GM23338 (cell line): Measurements from ENCODE around the gene MEGF11. TPM values are rescaled to one million over a fixed set of nuclear protein-coding genes. Genes with fewer than 3 reads are reported as not detected.

ENCODE experiments used
- ATAC-seq: fragments of 200-7000 bp; cut with Tn5 transposase; 3 replicates; pipeline ENCODE4 v1.9.1; 2020
- DNase-seq: peaks from one replicate; pipeline ENCODE4 v3.0.0-alpha.2; 2015; ENCODE audit warnings: low spot score
- H2AFZ ChIP-seq: fragments of 200-600 bp; sonication (generic); 2 replicates; pipeline ENCODE4 v1.8.0; 2016; ENCODE audit warnings: antibody characterized with exemption, mild to moderate bottlenecking, moderate library complexity
- H3F3A ChIP-seq: fragments of 200-600 bp; sonication (generic); replicated peaks from 2 replicates; pipeline ENCODE4 v1.8.0; 2017; ENCODE audit warnings: antibody characterized with exemption, mixed run types, low read depth
- H3K27ac ChIP-seq: fragments of 200-600 bp; sonication (generic); 2 replicates; pipeline ENCODE4 v1.6.1; 2016; ENCODE audit warnings: low read depth
- H3K27me3 ChIP-seq: fragments of 200-600 bp; sonication (generic); 2 replicates; pipeline ENCODE4 v1.8.0; 2016; ENCODE audit warnings: mild to moderate bottlenecking, mixed run types, moderate library complexity; ENCODE audit not compliant: insufficient read depth
- H3K36me3 ChIP-seq: fragments of 200-600 bp; sonication (generic); 2 replicates; pipeline ENCODE4 v1.8.0; 2016; ENCODE audit warnings: mild to moderate bottlenecking; ENCODE audit not compliant: insufficient read depth
- H3K4me1 ChIP-seq: fragments of 200-600 bp; sonication (generic); 2 replicates; pipeline ENCODE4 v1.8.0; 2016; ENCODE audit warnings: mild to moderate bottlenecking, moderate library complexity; ENCODE audit not compliant: insufficient read depth
- H3K4me2 ChIP-seq: fragments of 200-600 bp; sonication (generic); 2 replicates; pipeline ENCODE4 v1.7.1; 2017; ENCODE audit warnings: mixed run types
- H3K4me3 ChIP-seq: fragments of 200-600 bp; sonication (generic); 2 replicates; pipeline ENCODE4 v1.6.1; 2016; ENCODE audit warnings: mixed run types
- H3K79me2 ChIP-seq: fragments of 200-600 bp; sonication (generic); replicated peaks from 2 replicates; pipeline ENCODE4 v1.8.0; 2017; ENCODE audit warnings: mild to moderate bottlenecking; ENCODE audit not compliant: insufficient read depth
- H3K9me2 ChIP-seq: fragments of 200-600 bp; sonication (generic); 2 replicates; pipeline ENCODE4 v1.8.0; 2017; ENCODE audit not compliant: insufficient read depth
- H4K20me1 ChIP-seq: fragments of 200-600 bp; sonication (generic); replicated peaks from 2 replicates; pipeline ENCODE4 v1.8.0; 2017; ENCODE audit warnings: mild to moderate bottlenecking; ENCODE audit not compliant: insufficient read depth
- H3K27ac Mint-ChIP-seq: 2 replicates; pipeline ENCODE4 v1.8.0; 2020; ENCODE audit warnings: inconsistent platforms, mild to moderate bottlenecking, moderate library complexity, mixed read lengths
- H3K27me3 Mint-ChIP-seq: 3 replicates; pipeline ENCODE4 v1.8.0; 2022; ENCODE audit warnings: low read depth, mild to moderate bottlenecking, moderate library complexity, mixed read lengths, inconsistent platforms; ENCODE audit not compliant: insufficient read depth, poor library complexity
- H3K36me3 Mint-ChIP-seq: 3 replicates; pipeline ENCODE4 v1.8.0; 2021; ENCODE audit warnings: low read depth, mild to moderate bottlenecking, inconsistent platforms, moderate library complexity, mixed read lengths
- H3K4me1 Mint-ChIP-seq: 3 replicates; pipeline ENCODE4 v1.8.0; 2020; ENCODE audit warnings: mild to moderate bottlenecking, inconsistent platforms, mixed read lengths
- H3K4me3 Mint-ChIP-seq: 3 replicates; pipeline ENCODE4 v1.8.0; 2021; ENCODE audit warnings: moderate library complexity, mild to moderate bottlenecking, inconsistent platforms, mixed read lengths
- H3K9me3 Mint-ChIP-seq: 3 replicates; pipeline ENCODE4 v1.8.0; 2020; ENCODE audit warnings: moderate library complexity, mild to moderate bottlenecking, inconsistent platforms, mixed read lengths
- CTCF ChIP-seq, 2 experiments: fragments of 200-600 bp in 1 of 2; sonication (generic) in 1 of 2; conservative IDR thresholded peaks; 2 replicates each; pipeline versions ENCODE4 v1.5.1 to v1.6.1; 2016 to 2017; ENCODE audit warnings: antibody characterized with exemption in 2 of 2, low read depth in 2 of 2, mild to moderate bottlenecking in 2 of 2, moderate library complexity in 1 of 2
- ETS1 ChIP-seq: IDR thresholded peaks from 2 replicates; pipeline ENCODE4 v1.6.1; 2016; ENCODE audit warnings: antibody characterized with exemption
- EZH2 ChIP-seq: fragments of 200-600 bp; sonication (generic); IDR thresholded peaks from one replicate; pipeline ENCODE4 v1.8.0; 2017; ENCODE audit warnings: antibody characterized with exemption, mild to moderate bottlenecking, low read depth; ENCODE audit not compliant: unreplicated experiment
- EZH2phosphoT487 ChIP-seq: fragments of 200-600 bp; sonication (generic); IDR thresholded peaks from one replicate; pipeline ENCODE4 v1.8.1; 2018; ENCODE audit warnings: antibody characterized with exemption; ENCODE audit not compliant: unreplicated experiment
- JUNB ChIP-seq: IDR thresholded peaks from one replicate; pipeline ENCODE4 v1.6.1; 2016; ENCODE audit warnings: antibody characterized with exemption; ENCODE audit not compliant: unreplicated experiment
- NANOG ChIP-seq: IDR thresholded peaks from 2 replicates; pipeline ENCODE4 v1.6.1; 2016; ENCODE audit warnings: antibody characterized with exemption, borderline replicate concordance
- POLR2AphosphoS5 ChIP-seq: IDR thresholded peaks from 2 replicates; pipeline ENCODE4 v1.6.1; 2016; ENCODE audit warnings: antibody characterized with exemption, low read depth
- REST ChIP-seq: IDR thresholded peaks from one replicate; pipeline ENCODE4 v1.6.1; 2018; ENCODE audit warnings: antibody characterized with exemption; ENCODE audit not compliant: unreplicated experiment
- ZNF331 ChIP-seq: fragments of 250-450 bp; sonication (Bioruptor Pico); IDR thresholded peaks from 2 replicates; pipeline ENCODE4 v1.5.0; 2020; ENCODE audit warnings: low read depth, mild to moderate bottlenecking, moderate library complexity
- ZNF462 ChIP-seq: fragments of 250-450 bp; sonication (Bioruptor Pico); IDR thresholded peaks from 2 replicates; pipeline ENCODE4 v1.5.0; 2020; ENCODE audit warnings: mild to moderate bottlenecking, moderate library complexity
- polyA plus RNA-seq: library from polyadenylated mRNA; unstranded; fragments of >200 nt; fragmentation: Nextera tagmentation; extraction: Ambion mirVana; gene quantifications from 2 replicates; pipeline ENCODE4 v1.2.1, GENCODE V29; 2016
- total RNA-seq: library from RNA; depleted of rRNA; stranded (reverse); fragments of >200 nt; shearing (Covaris generic); gene quantifications from 2 replicates; pipeline ENCODE4 v1.2.3, GENCODE V29; 2014

Gene MEGF11
- total and polyA plus RNA-seq, 2 experiments from 2014 or later, result 1.3 to 1.9 TPM

- no peaks in the 10 kb centered on the region for H3K9me3 Mint-ChIP-seq
- H3K4me3 Mint-ChIP-seq, result peak overlapping the region; percentile 34; the same call in 2 of the 3 replicates
Measured at GRCh38 chr15:66025972-66026371, 227.6 kb downstream of the MEGF11 start.

More at GRCh38 chr15:66025972-66026371, 227.6 kb downstream of the MEGF11 start:
- Histone ChIP-seq H3K4me1 (peaks cover 42% of the 10 kb centered on the region), H3K4me2 (peak overlapping the region; percentile 61), H3K79me2 (no peaks in the 10 kb centered on the region), H3F3A (peaks cover 4% of the 10 kb centered on the region; the same call in 1 of the 2 replicates), H3K27me3 (no peaks in the 10 kb centered on the region), H3K36me3 (no peaks in the 10 kb centered on the region), H3K9me2 (no peaks in the 10 kb centered on the region), H3K4me3 (peak overlapping the region; percentile 25), H2AFZ (no peak overlapping the region), H3K27ac (0 out of 2 replicates have a peak overlapping the region, but pooled peaks have one; percentile 24), H4K20me1 (no peaks in the 10 kb centered on the region)
- peak; percentile 82 for DNase-seq
- Mint-ChIP-seq H3K36me3 (no peaks in the 10 kb centered on the region), H3K4me1 (peaks cover 61% of the 10 kb centered on the region), H3K27ac (no peak overlapping the region), H3K27me3 (no peaks in the 10 kb centered on the region)
- TF ChIP-seq EZH2phosphoT487 (no peak), JUNB (no peak), ZNF331 (CRISPR knock-in tag) (no peak), ZNF462 (CRISPR knock-in tag) (0 out of 2 replicates have a peak, but pooled peaks have one; percentile 24), NANOG (no peak), ETS1 (no peak), REST (no peak), EZH2 (no peak), CTCF (conservative IDR thresholded peaks at IDR 0.05; ENCODE audit: low read depth in 2 of 2) (peak in 1 of 2 experiments; percentile 58; a peak in 2 of 4 replicates), POLR2AphosphoS5 (no peak)
- ATAC-seq, result peak; percentile 83
